Left renal cortex interstitium (tissue), 4 donors: ENCODE measurements around the gene TEAD3. TPM values are rescaled to one million over a fixed set of nuclear protein-coding genes. Genes with fewer than 3 reads are reported as not detected.
"Not testable (repeated sequence)": the region's sequence is repeated elsewhere in the genome, so short reads cannot be mapped to it uniquely, and the experiment has no call there.

ENCODE experiments used
- DNase-seq, 4 donors: peaks; one replicate each; pipeline ENCODE4 v3.0.0-alpha.2; 2013; ENCODE audit warnings: low read depth in 4 of 4, low spot score in 2 of 4, missing footprints in 1 of 4
- polyA plus RNA-seq, 4 donors: library from polyadenylated mRNA; unstranded; fragments of 120-200 nt; gene quantifications; one replicate each; pipeline ENCODE4 v1.2.1, GENCODE V29; 2013; ENCODE audit not compliant: insufficient read length in 4 of 4

The TEAD3 gene
- polyA plus RNA-seq, 4 donors = 39.7 to 64.4 (median 50.9) TPM

DNA sequence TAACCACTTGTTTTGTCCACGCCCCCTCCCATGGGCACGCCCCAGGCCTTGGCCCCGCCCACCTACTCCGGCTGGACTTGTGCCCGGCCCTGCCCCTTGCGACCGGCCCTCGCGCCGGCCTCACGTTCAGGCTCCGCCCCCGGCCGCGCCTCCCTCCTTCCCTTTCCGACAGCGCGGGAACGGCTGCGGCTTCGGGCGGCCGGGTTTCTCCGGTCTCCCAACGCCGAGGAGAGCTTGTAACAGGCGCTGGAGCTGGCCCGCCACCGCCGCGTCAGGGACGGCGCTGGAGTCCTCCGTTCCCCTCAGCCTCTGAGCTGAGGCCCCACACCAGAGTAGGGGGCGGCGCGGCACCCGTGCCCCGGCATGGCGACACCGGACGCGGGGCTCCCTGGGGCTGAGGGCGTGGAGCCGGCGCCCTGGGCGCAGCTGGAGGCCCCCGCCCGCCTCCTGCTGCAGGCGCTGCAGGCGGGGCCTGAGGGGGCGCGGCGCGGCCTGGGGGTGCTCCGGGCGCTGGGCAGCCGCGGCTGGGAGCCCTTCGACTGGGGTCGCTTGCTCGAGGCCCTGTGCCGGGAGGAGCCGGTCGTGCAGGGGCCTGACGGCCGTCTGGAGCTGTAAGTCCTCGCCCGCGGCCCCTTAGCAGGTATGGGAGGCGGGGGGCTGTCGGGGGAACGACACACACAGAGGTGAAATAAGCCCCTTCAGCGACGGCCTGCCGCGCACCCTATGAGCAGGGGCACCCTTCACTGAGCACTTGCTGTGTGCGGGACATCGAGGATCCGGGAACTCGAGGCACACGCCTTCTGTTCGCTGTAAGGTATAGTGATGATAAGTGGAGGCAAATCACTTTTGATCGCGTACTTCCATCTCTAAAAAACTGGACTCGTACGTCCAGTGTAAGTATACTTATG lies 44.4 kb downstream of the TEAD3 start, which contains the start of gene FANCE:
Gene FANCE, plus strand, starts transcription at position 156 of the 908 bp plus-strand sequence. Its CDS starts 208 bp downstream, at position 364.
- DNase-seq = peak in 3 of 4 donors; percentile 82 to 91 (median 89)

DNA sequence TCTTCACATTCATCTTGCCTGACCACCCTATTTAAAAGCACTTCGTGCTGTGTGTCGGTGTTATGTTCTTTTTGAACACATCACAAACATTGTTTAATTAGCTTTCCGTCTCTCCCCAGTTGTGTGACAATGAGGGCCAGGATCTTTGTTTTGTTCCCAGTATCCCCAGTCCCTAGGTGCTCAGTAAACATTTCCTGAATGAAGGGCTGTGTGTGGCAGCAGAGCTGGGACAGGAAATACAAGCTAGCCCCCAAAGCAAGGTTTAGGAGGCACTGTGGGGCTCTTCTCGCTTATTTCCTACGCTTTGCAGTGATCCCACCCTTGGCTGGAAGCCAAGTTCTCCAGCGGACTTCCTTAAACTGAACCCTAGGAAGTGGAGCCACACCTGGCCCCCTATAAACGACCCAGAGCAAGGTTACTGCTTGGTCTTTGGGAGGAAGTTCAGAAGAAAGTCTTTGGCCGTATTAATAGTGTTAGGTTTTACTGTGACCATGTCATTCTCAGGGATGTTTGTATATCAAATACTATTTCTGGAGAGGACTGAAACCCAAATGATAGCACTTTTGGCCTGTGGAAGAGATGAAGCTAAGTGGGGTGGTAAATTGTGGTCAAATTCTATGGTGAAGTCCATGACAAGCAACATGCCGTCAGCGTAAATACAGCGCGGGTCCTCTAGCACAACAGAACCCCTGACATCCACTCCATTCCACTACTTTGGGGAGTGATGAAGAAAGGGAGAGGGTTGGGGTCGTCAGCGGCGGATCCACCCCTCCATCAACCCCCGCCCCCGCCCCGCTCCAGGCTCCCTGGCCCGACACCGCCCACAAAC lies 45.3 kb downstream of the TEAD3 start:
- DNase-seq = no peak

DNA sequence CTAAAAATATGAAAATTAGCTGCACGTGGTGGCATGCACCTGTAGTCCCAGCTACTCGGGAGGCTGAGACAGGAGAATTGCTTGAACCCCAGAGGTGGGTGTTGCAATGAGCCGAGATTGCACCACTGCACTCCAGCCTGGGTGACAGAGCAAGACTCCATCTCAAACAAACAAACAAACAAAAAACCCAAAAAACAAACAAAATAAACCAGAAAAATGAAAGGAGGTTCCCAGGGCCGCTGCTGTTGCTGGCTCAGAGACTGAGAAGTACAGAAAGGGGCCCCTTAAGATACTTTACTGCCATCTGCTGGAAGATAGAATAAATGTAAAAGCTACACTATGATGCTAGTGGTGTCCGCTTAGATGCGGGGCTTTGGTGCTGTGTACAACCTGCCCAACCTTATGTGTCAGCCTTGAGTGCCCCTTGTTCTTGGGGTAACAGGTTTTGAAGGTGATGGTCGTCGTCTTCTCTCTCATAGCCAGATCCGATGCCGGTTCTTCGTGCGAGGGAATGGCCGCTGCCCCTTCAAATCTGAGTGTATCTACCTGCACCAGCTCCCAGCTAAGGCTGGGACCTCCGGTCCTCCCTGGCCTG lies 47.5 kb downstream of the TEAD3 start:
- peak in 1 of 4 donors; percentile 62 for DNase-seq

DNA sequence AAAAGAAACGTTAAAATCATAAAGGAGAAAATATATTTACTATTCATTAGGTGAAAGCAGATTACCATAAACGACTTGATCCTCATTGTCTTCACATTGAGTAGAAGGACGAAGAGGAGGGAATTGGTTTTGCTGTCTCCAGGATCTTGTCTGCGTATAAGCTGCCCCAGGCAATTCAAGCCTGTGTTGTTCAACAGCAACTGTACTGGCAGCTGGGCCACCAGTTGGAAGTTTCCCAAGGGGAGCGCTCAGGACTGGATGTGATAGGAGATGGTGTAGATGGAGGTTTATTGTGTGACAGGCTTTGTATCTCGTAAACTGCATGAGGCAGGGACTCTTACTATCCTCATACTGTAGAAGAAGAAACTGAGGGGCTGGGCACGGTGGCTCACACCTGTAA lies 48.7 kb downstream of the TEAD3 start:
- DNase-seq = no peak

DNA sequence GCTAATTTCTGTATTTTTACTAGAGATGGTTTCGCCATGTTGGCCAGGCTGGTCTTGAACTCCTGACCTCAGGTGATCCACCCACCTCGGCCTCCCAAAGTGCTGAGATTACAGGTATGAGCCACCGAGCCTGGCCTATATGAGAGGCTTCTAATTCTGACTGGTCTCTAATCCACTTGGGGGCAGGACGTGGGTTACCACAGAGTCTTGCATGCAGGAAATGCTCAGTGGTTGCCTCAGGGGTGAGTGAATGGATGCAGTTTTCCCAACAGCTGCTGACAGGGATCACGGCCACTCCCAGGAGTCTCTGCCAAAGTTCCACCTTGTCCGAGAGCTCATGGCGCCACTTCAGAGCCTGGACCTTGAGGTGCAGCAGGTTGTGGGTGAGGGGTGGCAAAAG lies 51.2 kb downstream of the TEAD3 start:
- no peak for DNase-seq

DNA sequence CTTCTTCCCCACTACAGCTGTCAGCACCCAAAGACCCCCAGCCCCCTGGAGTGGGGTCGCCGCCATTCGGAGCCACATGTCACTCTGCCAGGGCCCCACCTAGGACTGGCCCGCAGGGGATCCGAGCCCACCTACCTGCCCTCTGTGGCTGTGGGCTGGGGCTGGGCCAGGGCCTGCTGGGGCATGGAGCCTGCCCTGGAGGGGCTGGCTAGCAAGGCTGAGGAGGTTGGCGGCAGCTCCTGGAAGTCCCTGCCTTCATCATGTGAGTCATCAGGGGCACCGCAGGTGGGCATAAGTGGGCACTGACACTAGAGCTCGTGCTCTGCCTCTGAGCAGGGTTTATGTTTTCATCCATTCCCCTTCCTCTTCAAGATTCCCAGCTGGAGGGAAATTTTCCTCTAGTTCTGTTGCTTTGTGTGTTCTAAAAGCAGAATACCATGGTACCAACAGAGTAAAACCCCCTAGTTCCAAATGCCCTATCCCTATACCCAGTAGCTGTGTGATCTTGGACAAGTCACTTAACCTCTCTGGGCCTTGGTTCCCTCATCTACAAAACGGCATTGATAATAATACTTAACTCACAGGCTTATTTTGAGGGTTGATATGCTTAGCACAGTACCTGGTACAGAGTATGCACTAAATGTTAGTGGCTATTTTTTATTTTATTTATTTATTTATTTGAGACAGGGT lies 53.4 kb downstream of the TEAD3 start:
- DNase-seq = no peak

DNA sequence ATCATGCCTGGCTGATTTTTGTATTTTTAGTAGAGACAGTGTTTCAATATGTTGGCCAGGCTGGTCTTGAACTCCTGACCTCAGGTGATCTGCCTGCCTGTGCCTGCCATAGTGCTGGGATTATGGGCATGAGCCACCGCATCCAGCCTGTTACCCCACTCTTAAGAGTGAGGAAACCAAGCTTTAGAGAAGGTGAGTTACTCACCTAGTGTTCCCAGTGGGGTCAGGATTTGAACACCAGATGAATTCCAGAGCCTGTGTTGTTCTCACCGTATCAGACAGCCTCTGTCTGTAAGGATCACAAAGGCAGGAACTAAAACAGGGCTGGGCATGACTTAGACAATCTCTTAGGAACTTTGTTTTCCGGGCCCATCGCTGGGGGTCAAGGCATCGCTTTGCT lies 54.2 kb downstream of the TEAD3 start:
- no peak for DNase-seq

DNA sequence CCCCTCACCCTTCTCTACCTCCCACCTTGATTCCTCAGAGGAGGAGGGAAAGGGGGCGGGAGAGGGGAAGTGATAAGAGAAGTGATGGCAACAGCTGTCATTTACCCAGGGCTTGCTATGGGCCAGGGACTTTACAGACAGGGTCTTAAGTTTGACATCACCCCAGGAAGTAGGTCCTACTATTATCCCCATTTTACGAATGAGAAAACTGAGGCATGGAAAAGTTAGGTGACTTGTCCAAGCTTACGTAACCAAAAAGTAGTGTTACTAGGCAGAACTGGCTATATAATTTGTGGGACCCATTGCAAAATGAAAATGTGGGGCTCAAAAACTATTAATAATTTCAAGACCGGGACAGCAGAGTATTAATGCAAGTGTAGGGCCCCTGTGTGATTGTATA lies 55.2 kb downstream of the TEAD3 start:
- no peak for DNase-seq

DNA sequence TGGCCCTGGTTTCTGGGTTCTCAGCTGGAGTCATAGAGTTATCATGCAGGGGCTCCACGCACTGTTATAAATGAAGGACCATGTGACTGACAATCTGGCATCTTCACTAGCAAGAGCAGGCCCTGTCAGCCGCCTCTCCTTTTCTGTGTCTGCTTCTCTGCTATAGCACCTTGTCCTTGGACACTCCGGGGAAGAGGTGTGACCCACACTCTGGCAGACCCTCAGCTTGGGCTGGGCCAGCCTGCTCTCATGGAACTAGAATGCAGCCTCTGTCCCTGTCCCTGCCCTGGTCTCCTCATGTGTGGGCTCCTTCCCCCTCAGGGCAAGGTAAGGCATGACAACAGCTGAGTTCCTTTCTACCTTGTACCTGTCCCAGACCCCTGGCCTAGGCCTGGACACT lies 55.7 kb downstream of the TEAD3 start:
- DNase-seq = no peak

DNA sequence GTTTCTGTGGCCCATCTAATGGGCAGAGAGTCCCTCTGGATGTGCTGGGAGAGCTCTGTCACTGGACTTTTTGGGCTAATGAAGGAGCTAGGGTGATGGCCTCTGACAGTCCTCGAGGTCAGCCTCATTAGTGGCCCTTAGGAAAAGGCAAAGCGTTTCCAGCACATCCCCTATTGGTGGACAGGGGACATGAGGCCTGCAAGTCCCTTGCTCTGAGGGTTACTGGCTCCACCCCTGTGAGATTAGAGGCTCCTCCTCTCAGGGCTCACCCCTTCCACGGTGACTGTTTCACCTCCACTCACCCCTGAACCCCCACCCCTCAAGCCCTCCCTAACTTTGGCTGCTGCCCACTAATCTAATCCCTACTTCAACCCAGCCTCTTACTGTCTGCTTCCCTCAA lies 57.6 kb downstream of the TEAD3 start:
- DNase-seq = no peak

DNA sequence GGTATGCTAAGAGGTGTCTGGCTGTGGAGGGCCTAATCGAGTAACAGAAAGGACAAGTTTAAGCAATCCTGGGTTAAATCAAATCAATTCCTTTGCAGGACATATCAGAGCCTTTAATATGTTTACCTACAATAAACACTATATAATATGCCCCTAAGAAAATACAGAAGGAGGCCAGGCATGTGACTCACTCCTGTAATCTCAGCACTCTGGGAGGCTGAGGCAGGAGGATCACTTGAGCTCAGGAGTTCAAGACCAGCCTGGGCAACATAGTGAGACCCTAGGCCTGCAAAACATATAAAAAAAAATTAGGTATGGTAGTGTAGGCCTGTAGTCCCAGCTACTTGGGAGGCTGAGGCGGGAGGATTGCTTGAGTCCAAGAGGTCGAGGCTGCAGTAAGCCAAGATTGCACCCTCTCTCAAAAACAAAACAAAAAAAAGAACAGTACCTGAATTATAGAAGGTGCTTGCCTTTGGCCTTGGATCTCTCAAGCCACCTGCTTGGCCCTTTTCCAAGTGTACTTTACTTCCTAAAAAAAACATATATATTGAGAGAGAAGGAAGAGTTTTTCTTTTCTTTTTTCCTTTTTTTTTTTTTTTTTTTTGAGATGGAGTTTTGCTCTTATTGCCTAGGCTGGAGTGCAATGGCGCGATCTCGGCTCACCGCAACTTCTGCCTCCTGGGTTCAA lies 58.4 kb downstream of the TEAD3 start:
- not testable (repeated sequence) for DNase-seq

DNA sequence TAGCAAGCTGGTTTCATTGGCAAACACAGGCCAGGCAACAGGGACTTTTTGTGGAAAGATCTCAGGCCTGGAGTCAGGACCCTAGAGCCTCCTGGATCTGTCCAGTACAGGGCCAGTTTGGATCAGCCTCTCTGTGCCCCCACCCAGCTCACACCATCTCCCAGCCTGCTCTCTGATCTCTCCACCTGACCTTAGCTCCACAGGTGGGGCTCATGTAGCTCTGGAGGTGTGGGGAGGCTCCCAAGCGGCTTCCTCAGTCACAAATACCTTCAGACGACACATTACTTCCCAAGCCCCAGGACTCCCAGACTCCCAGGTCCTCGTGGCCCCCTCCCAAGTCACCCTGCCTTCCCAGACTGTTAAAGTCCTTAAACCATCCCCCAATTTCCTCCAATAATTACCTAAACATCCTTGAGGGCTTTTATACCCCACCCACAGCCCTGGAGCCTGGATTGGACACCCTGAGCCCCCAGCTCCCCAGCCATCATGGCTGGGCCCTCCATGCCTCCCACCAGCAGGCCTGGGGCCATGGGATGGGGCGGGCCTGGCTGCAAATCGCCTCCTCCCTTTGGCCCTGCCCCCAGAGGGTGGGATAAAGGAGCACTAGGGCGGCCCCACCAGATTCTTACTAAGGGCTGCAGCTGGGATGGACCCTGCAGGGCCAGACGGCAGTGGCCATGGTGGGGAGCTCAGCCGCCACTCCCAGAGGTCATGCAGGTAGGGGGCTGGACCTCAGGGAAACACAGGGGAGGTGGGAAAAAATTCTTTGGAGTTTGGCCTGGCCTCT lies 60.6 kb downstream of the TEAD3 start:
- DNase-seq = no peak

DNA sequence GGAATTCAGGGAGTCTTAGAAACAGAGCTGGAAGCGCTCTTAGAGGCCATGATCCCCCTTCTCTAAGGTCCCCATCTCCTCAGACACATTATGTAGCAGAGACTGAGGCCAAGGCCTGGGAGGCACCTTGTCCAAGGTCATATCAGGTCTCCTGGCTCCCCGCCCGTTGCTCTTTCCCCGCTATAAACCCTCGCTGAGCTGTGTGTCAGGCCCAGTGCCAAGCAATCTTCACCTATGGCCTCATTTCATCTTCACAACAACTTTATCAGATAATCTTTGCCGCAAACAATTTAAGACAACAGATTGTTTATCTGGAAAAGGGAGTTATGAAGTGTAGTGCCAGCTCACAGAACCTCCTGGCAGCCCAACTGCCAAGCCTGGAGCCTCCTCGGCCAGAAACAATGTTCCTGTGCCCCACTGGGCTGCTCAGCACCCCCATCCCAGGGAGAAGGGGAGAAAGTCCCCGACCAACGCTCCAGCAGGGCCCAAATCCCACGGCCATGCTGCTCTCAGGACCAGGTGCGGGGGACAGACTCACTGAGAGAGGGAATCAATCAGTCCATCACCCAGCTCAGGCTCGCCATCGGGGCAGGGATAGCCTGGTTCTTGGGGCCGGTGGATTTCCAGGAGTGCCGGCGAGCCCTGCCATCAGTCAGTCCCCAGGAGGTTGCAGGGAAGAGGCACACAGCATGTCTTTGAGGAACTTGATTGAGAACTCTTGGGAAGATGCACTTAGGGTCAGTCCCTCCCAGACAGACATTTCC lies 61.6 kb downstream of the TEAD3 start:
- DNase-seq = no peak

DNA sequence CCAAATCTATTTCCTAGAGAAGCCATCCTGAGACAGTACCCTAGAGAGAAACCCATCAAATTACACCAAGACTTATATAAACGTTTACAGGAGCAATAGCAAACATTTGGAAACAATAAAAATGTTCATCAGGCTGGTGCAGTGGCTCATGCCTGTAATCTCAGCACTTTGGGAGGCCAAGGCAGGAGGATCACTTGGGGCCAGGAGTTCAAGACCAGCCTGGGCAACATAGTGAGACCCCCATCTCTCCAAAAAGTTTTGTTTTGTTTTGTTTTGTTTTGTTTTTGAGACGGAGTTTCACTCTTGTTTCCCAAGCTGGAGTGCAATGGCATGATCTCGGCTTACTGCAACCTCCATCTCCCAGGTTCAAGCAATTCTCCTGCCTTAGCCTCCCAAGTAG lies 64.2 kb downstream of the TEAD3 start:
- DNase-seq = not testable (repeated sequence)

DNA sequence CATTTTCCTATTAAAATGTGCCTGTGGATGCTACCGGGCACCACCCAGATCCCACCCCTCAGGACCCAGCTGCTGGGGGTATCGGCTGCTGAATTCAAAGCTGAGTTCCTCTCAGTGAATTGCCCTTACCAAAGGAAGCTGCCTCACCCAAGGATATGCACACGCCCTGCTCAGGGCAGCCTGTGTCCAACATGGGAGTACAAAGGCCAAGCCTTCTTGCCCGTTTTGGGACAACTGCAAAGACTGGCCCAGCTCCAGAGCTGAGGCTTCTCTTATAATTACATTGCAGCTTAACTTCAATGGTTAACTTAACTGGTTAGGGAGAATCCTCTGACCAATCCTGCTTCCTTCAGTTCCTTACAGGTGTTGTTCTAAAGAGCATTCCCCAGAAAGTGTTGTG lies 64.6 kb downstream of the TEAD3 start:
- DNase-seq = no peak

DNA sequence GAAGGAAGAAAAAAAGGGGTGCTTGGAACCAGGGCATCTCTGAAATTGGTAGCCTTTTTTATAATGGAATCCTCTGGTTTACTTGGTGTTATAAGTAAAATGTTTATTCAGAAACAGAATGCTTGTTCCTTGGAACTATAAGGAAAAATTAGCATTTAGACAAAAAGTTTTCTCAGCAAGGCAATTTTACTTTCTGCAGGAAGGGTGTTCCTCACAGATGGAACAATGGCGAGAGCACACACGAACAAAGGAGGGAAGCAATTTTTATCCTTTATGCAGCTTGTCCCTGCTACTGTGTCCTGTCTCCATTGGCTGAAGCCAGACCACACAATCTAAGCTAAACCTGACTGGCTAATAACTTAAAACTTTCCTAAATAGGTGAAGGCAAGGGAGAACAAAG lies 67.4 kb downstream of the TEAD3 start:
- DNase-seq = no peak

DNA sequence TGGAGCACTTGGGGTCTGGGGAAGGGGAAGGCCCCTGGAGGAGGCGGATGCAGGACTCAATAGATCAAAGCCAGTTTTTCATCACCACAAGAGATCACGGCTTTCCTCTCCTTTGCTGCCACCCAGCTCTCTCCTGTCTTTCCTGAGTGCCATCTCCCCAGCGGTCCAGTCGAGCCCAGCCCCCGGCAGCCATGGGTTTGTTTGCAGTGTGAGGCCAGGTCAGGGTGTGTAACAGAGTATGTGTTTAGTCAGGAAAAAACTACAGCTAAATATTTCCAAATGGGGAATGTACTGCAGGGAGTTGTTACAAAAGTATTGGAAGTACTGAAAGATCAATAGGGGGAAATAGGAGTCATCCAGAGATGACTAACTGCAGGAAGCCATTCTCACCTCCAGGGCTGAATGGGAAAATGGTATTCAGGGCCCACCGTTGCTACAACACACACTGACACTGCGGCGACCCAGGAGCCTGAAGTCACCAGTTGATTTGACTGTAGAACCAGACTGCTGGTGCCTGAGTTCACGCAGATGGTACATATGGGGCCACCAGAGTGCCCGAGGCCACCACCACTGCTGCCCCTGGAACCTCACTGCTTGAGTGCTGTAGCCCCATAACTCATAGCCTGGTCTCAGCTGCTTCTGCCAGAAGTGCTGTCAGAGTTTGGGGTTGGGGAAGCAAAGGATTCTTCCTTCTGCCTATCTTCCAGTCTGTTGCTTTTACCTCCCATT lies 68.3 kb downstream of the TEAD3 start:
- no peak for DNase-seq

DNA sequence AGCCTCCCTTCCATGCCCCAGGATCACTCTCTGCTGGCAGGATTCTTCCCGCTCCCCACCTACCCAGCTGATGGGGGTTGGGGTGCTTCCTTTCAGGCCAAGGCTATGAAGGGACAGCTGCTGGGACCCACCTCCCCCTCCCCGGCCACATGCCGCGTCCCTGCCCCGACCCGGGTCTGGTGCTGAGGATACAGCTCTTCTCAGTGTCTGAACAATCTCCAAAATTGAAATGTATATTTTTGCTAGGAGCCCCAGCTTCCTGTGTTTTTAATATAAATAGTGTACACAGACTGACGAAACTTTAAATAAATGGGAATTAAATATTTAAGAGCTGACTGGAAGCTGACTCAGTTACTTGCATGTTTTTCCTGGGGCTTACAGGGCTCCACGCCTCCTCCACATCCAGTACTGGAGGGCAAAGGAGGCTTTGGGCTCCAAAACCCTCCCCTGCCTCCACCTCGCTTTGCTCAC lies 69.0 kb downstream of the TEAD3 start:
- DNase-seq = no peak
